Naive B cell (primary cell): ENCODE data around the gene RPL10A. TPM values are rescaled to one million over a fixed set of nuclear protein-coding genes. Genes with fewer than 3 reads are reported as not detected.

Experiments
- ATAC-seq, 2 donors: fragments of 150-1000 bp; cut with Tn5 transposase; 2 replicates each; pipeline ENCODE4 v1.10.0; 2021; ENCODE audit warnings: low read depth in 2 of 2, mild to moderate bottlenecking in 2 of 2, moderate library complexity in 2 of 2
- DNase-seq: peaks from one replicate; pipeline ENCODE4 v3.0.0; 2022
- H3K27ac Mint-ChIP-seq, 6 donors: one replicate each; pipeline ENCODE4 v1.8.0; 2020 to 2022; ENCODE audit warnings: mild to moderate bottlenecking in 6 of 6, mixed read lengths in 6 of 6, moderate library complexity in 5 of 6, inconsistent platforms in 2 of 6
- H3K27me3 Mint-ChIP-seq, 3 donors: one replicate each; pipeline ENCODE4 v1.8.0; 2021 to 2022; ENCODE audit warnings: mixed read lengths in 3 of 3, mild to moderate bottlenecking in 1 of 3
- H3K36me3 Mint-ChIP-seq, 2 donors: one replicate each; pipeline ENCODE4 v1.8.0; 2020 to 2022; ENCODE audit warnings: mixed read lengths in 2 of 2, inconsistent platforms in 1 of 2, mild to moderate bottlenecking in 1 of 2
- H3K4me1 Mint-ChIP-seq, 3 donors: one replicate each; pipeline ENCODE4 v1.8.0; 2020 to 2022; ENCODE audit warnings: mixed read lengths in 3 of 3, inconsistent platforms in 1 of 3, mild to moderate bottlenecking in 1 of 3, moderate library complexity in 1 of 3
- H3K4me3 Mint-ChIP-seq, 8 donors: one replicate each; pipeline ENCODE4 v1.8.0; 2020 to 2022; ENCODE audit warnings: mild to moderate bottlenecking in 8 of 8, mixed read lengths in 8 of 8, moderate library complexity in 8 of 8, inconsistent platforms in 2 of 8
- H3K9me3 Mint-ChIP-seq, 7 donors: one replicate each; pipeline ENCODE4 v1.8.0; 2020 to 2022; ENCODE audit warnings: mixed read lengths in 7 of 7, mild to moderate bottlenecking in 5 of 7, inconsistent platforms in 2 of 7, moderate library complexity in 1 of 7
- polyA plus RNA-seq, 6 donors: library from polyadenylated mRNA; unstranded; fragments of 300-500 nt; fragmentation: Illumina TruSeq; gene quantifications; one replicate each; pipeline ENCODE4 v1.2.3, GENCODE V29; 2021; ENCODE audit warnings: low read depth in 6 of 6

RPL10A gene
- polyA plus RNA-seq, 6 donors from 2014 or later: 756 to 1,303 (median 1,016) TPM

GRCh38 chr6:35519313-35520015 lies 51.3 kb downstream of the RPL10A start:
- Mint-ChIP-seq H3K4me3 (no peak overlapping the region), H3K27ac (no peak overlapping the region), H3K36me3 (no peaks in the 10 kb centered on the region), H3K4me1 (peaks cover 0 to 11% (median 7%) of the 10 kb centered on the region in 3 donors), H3K27me3 (peaks cover 0 to 4% (median 4%) of the 10 kb centered on the region in 3 donors), H3K9me3 (no peaks in the 10 kb centered on the region)
- DNase-seq: no peak
- no peak for ATAC-seq

Other genes starting within 250 kb of the RPL10A start
- 10 to 100 TPM; 22.4 to 42.1 (median 29.8) TPM for gene ZNF76, start 208.7 kb upstream of the RPL10A start, polyA plus RNA-seq
- gene DEF6, start 170.6 kb upstream of the RPL10A start, polyA plus RNA-seq: 100 to 1,000 TPM in 1 of 6 donors, 10 to 100 TPM in 5; 25.8 to 104 (median 58.3) TPM
- 10 to 100 TPM in 1 of 6 donors, 1 to 10 TPM in 4, not detected in 1; 5.6 to 13.9 (median 5.7) TPM for gene PPARD, start 125.8 kb upstream of the RPL10A start, polyA plus RNA-seq
- gene FANCE, start 16.1 kb upstream of the RPL10A start, polyA plus RNA-seq: 1 to 10 TPM; 2.8 to 9.7 (median 6.2) TPM
- gene TEAD3, start 28.7 kb downstream of the RPL10A start, polyA plus RNA-seq: under 1 TPM in 3 of 6 donors, not detected in 3; 0.14 to 0.47 (median 0.45) TPM
- gene TULP1, start 44.5 kb downstream of the RPL10A start, polyA plus RNA-seq: not detected
- 10 to 100 TPM in 3 of 6 donors, 1 to 10 TPM in 3; 6.7 to 80.8 (median 15.1) TPM for gene FKBP5, start 220.5 kb downstream of the RPL10A start, polyA plus RNA-seq